Activated T-cell treated with anti-CD3 and anti-CD28 coated beads, Interleukin-2, amount 50 U/mL, for 24 hours (primary cell): ENCODE results near the gene COL16A1.

Experiments used
- DNase-seq: peaks from one replicate; pipeline ENCODE4 v3.0.0-alpha.2; 2020
- H3K27ac Mint-ChIP-seq: 2 replicates; pipeline ENCODE4 v1.8.0; 2020; ENCODE audit warnings: mild to moderate bottlenecking, mixed read lengths
- H3K27me3 Mint-ChIP-seq: 2 replicates; pipeline ENCODE4 v1.8.0; 2020; ENCODE audit warnings: mixed read lengths
- H3K36me3 Mint-ChIP-seq: 2 replicates; pipeline ENCODE4 v1.8.0; 2020; ENCODE audit warnings: low read depth, mixed read lengths
- H3K4me1 Mint-ChIP-seq: 2 replicates; pipeline ENCODE4 v1.8.0; 2020; ENCODE audit warnings: low read depth, mixed read lengths
- H3K4me3 Mint-ChIP-seq: 2 replicates; pipeline ENCODE4 v1.8.0; 2020; ENCODE audit warnings: mild to moderate bottlenecking, moderate library complexity, mixed read lengths
- H3K9me3 Mint-ChIP-seq: 2 replicates; pipeline ENCODE4 v1.8.0; 2020; ENCODE audit warnings: mixed read lengths

The COL16A1 gene

DNA sequence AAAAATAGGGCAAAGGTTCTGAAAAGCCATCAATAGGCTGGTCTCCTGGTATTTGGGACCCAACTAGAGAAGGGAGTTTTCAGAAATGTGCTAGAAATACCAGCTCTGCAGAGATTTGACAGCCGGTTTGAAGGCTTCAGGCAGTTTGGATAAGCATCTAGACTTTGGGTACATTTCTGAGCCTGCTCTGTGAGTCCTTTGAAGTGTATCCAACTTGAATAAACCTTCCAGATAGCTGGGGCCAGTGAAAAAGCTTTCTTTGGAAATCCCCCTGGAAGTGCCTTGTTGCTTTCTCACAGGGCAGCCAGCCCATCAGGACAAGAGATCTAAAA is 52.8 kb downstream of the COL16A1 start:
- H3K4me1 Mint-ChIP-seq, result peaks cover 3% of the 10 kb centered on the region
- H3K4me3 Mint-ChIP-seq, result no peak overlapping the region
- no peak for DNase-seq
- H3K9me3 Mint-ChIP-seq, result no peaks in the 10 kb centered on the region
- H3K27ac Mint-ChIP-seq, result no peak overlapping the region
- H3K36me3 Mint-ChIP-seq, result no peaks in the 10 kb centered on the region
- no peaks in the 10 kb centered on the region for H3K27me3 Mint-ChIP-seq

GRCh38 chr1:31650161-31651088 is 53.4 kb downstream of the COL16A1 start:
- peaks cover 8% of the 10 kb centered on the region for H3K4me1 Mint-ChIP-seq
- DNase-seq, result no peak
- no peak overlapping the region for H3K4me3 Mint-ChIP-seq
- H3K27ac Mint-ChIP-seq, result no peak overlapping the region
- no peaks in the 10 kb centered on the region for H3K36me3 Mint-ChIP-seq
- no peaks in the 10 kb centered on the region for H3K27me3 Mint-ChIP-seq
- no peaks in the 10 kb centered on the region for H3K9me3 Mint-ChIP-seq

DNA sequence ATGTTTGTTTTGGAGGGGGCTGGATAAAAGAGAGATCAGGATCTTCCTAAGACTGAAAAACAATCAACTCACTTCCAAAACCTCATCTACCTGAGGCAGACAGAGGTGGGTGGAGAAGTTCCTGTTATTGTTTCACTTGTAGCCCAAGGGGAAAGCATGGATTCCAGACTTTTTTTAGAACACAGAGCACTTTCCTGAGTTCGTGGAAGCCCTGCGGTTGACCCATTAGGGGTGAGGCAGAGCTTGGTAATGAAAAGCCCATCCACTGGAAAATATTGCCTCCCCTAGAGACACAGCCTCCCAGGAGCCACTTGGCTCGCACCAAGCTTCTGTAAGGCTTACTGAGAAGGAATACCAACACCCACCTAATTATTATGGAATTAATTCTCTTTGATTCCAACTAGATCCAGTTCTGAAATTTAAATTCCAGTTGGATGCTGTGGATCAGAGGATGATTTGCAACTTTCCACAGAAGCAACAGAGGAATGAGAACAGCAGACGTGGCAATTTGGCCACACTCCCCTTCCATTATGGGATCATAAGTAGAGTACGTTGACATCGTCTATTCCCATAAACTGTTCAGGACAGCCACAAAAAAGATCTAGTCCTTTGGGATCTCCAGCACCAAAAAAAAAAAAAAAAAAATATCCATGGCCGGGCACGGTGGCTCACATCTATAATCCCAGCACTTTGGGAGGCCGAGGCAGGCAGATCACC is 55.0 kb downstream of the COL16A1 start:
- Mint-ChIP-seq H3K9me3 (no peaks in the 10 kb centered on the region), H3K4me1 (peaks cover 16% of the 10 kb centered on the region), H3K4me3 (no peak overlapping the region), H3K27me3 (no peaks in the 10 kb centered on the region), H3K36me3 (peaks cover 15% of the 10 kb centered on the region), H3K27ac (no peak overlapping the region)
- no peak for DNase-seq

GRCh38 chr1:31648190-31648589 is 55.6 kb downstream of the COL16A1 start:
- Mint-ChIP-seq H3K36me3 (peaks cover 18% of the 10 kb centered on the region), H3K4me3 (no peak overlapping the region), H3K27me3 (no peaks in the 10 kb centered on the region), H3K27ac (no peak overlapping the region), H3K9me3 (no peaks in the 10 kb centered on the region), H3K4me1 (peaks cover 22% of the 10 kb centered on the region)
- no peak for DNase-seq

GRCh38 chr1:31647106-31647505 is 56.7 kb downstream of the COL16A1 start:
- DNase-seq, result no peak
- Mint-ChIP-seq H3K9me3 (no peaks in the 10 kb centered on the region), H3K4me1 (peaks cover 30% of the 10 kb centered on the region), H3K27ac (no peak overlapping the region), H3K27me3 (no peaks in the 10 kb centered on the region), H3K36me3 (peaks cover 18% of the 10 kb centered on the region), H3K4me3 (no peak overlapping the region)

GRCh38 chr1:31646259-31646960 is 57.4 kb downstream of the COL16A1 start:
- Mint-ChIP-seq H3K4me1 (peaks cover 30% of the 10 kb centered on the region), H3K27ac (peak overlapping the region; percentile 100), H3K4me3 (peak overlapping the region; percentile 99), H3K9me3 (no peaks in the 10 kb centered on the region), H3K36me3 (peaks cover 18% of the 10 kb centered on the region), H3K27me3 (no peaks in the 10 kb centered on the region)
- DNase-seq, result no peak

DNA sequence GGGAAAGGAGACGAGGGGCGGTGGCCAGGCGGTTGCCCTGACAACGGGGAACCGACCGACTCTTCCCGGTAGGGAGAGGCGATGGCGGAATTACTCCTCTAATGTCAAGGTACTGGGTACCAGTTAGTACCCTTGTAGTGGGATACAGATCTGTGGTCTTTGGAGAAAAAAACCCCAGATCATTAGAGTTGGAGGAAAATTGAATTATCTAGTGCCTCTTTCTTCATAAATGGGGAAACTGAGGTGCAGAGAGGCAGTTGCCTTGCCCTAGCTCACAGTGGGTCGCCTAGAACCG is 58.6 kb downstream of the COL16A1 start:
- H3K9me3 Mint-ChIP-seq, result no peaks in the 10 kb centered on the region

GRCh38 chr1:31644560-31645273 is 59.1 kb downstream of the COL16A1 start, which contains the start of gene PEF1:
TSS of gene PEF1 (minus strand) at chr1:31644876. CDS start at chr1:31644864, 12 bp downstream.
- H3K36me3 Mint-ChIP-seq, result peaks cover 18% of the 10 kb centered on the region
- H3K4me3 Mint-ChIP-seq, result peak within 1 kb of the TSS; percentile 99
- peak within 1 kb of the TSS; percentile 100 for H3K27ac Mint-ChIP-seq
- no peaks in the 10 kb centered on the region for H3K27me3 Mint-ChIP-seq
- peaks cover 30% of the 10 kb centered on the region for H3K4me1 Mint-ChIP-seq
- H3K9me3 Mint-ChIP-seq, result no peaks in the 10 kb centered on the region
- peak; percentile 99 for DNase-seq

More for the DNA sequence above, 58.6 kb downstream of the COL16A1 start:
- Mint-ChIP-seq H3K4me3 (peak overlapping the region; percentile 99), H3K36me3 (peaks cover 18% of the 10 kb centered on the region), H3K4me1 (peaks cover 30% of the 10 kb centered on the region), H3K27ac (peak overlapping the region; percentile 100), H3K27me3 (no peaks in the 10 kb centered on the region)
- no peak for DNase-seq

DNA sequence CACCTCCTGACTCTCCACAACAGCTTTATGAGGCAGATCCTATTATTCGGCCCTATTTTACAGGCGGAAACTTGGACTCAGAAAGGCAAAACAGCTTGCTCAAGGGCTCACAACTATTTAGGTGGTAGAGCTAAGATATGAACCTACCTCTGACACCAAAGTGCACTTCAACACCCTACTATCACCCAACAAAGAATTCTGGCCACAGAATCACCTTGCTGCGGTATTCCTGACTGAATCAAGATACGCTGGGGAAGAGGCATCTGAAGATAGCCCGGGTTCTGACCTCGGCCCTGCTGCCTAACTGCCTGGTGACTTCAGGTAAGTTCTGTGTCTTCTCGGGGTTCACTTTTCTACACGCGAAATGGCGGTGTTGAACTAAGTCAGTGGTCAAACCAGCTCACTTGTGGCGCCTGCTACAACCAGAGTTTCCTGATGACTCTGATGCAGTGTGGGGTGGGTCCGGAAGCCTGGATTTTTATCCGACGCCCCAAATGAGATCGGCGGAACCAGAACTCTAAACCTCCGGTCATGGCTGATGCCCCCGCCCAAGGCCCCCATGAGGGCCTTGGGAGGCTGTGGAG is 59.7 kb downstream of the COL16A1 start:
- no peaks in the 10 kb centered on the region for H3K27me3 Mint-ChIP-seq
- peak overlapping the region; percentile 100 for H3K27ac Mint-ChIP-seq
- no peak for DNase-seq
- peaks cover 30% of the 10 kb centered on the region for H3K4me1 Mint-ChIP-seq
- peak overlapping the region; percentile 99 for H3K4me3 Mint-ChIP-seq
- H3K36me3 Mint-ChIP-seq, result peaks cover 18% of the 10 kb centered on the region
- no peaks in the 10 kb centered on the region for H3K9me3 Mint-ChIP-seq

DNA sequence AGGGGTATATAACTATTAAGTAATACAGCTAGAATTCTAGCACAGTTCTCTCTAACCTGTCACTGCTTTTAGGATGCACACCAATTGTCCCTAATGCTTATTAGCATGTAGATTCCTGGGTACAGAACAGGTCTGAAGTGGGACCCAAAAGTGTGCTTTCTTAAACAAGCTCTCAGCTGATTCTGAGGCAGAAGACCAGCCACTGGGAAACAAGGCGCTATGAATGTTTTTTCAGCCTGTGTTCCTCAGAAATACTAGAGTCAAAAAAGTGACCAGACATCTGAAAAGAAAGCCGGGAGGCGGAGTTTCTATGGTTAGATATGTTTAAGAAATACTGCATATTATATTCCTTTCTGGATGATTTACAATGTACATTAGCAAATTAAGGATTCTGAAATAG is 60.9 kb downstream of the COL16A1 start:
- Mint-ChIP-seq H3K4me1 (peaks cover 34% of the 10 kb centered on the region), H3K4me3 (no peak overlapping the region), H3K9me3 (no peaks in the 10 kb centered on the region), H3K27ac (no peak overlapping the region), H3K36me3 (peaks cover 22% of the 10 kb centered on the region), H3K27me3 (no peaks in the 10 kb centered on the region)
- DNase-seq, result no peak

GRCh38 chr1:31642366-31642765 is 61.5 kb downstream of the COL16A1 start:
- H3K9me3 Mint-ChIP-seq, result no peaks in the 10 kb centered on the region
- H3K36me3 Mint-ChIP-seq, result peaks cover 25% of the 10 kb centered on the region
- no peak overlapping the region for H3K27ac Mint-ChIP-seq

GRCh38 chr1:31640964-31641363 is 62.9 kb downstream of the COL16A1 start:
- Mint-ChIP-seq H3K4me3 (no peak overlapping the region), H3K27ac (no peak overlapping the region), H3K4me1 (peaks cover 41% of the 10 kb centered on the region), H3K36me3 (peaks cover 25% of the 10 kb centered on the region), H3K9me3 (no peaks in the 10 kb centered on the region), H3K27me3 (no peaks in the 10 kb centered on the region)
- DNase-seq, result no peak

More at GRCh38 chr1:31642366-31642765, 61.5 kb downstream of the COL16A1 start:
- DNase-seq, result no peak
- Mint-ChIP-seq H3K4me3 (no peak overlapping the region), H3K4me1 (peaks cover 37% of the 10 kb centered on the region), H3K27me3 (no peaks in the 10 kb centered on the region)

GRCh38 chr1:31640179-31640578 is 63.6 kb downstream of the COL16A1 start:
- no peak overlapping the region for H3K4me3 Mint-ChIP-seq
- no peak for DNase-seq
- H3K36me3 Mint-ChIP-seq, result peaks cover 28% of the 10 kb centered on the region
- no peaks in the 10 kb centered on the region for H3K9me3 Mint-ChIP-seq
- no peak overlapping the region for H3K27ac Mint-ChIP-seq
- no peaks in the 10 kb centered on the region for H3K27me3 Mint-ChIP-seq
- H3K4me1 Mint-ChIP-seq, result peaks cover 37% of the 10 kb centered on the region

DNA sequence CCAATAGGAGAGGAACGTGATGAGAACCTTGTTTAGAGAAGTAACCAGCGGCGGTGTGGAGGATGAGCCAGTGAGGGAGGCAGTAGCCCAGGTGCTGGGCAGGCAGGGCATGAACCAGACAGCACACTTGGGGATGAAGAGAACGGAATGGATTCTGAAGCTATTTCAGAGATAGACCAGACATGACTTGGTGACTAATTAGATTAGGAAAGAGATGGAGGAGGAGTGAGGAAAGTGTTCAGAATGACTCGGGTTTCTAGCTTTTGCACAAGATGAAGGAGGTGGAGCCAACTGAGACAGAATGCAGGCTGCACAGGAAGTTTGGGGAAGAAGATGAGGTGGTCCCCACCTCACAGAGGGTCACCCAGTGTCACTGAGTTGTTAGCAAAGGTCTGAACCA is 64.3 kb downstream of the COL16A1 start:
- no peaks in the 10 kb centered on the region for H3K27me3 Mint-ChIP-seq
- H3K4me3 Mint-ChIP-seq, result no peak overlapping the region
- no peak for DNase-seq
- peaks cover 30% of the 10 kb centered on the region for H3K36me3 Mint-ChIP-seq
- H3K27ac Mint-ChIP-seq, result no peak overlapping the region
- H3K4me1 Mint-ChIP-seq, result peaks cover 33% of the 10 kb centered on the region
- H3K9me3 Mint-ChIP-seq, result no peaks in the 10 kb centered on the region
